NCI-H1092 treated with DMSO at 0.1 percent for 48 hours (cell line): Measurements from ENCODE around the gene USP6NL.

Experiments
- DNase-seq: peaks from one replicate; lab custom pipeline; 2025; lab: John Stamatoyannopoulos, UW

Gene USP6NL

GRCh38 chr10:11415095-11415494 is 196.4 kb downstream of the USP6NL start:
- no peak for DNase-seq

GRCh38 chr10:11414314-11415038 is 197.0 kb downstream of the USP6NL start:
- no peak for DNase-seq

GRCh38 chr10:11411926-11412545 is 199.4 kb downstream of the USP6NL start:
- DNase-seq = peak; percentile 2

DNA sequence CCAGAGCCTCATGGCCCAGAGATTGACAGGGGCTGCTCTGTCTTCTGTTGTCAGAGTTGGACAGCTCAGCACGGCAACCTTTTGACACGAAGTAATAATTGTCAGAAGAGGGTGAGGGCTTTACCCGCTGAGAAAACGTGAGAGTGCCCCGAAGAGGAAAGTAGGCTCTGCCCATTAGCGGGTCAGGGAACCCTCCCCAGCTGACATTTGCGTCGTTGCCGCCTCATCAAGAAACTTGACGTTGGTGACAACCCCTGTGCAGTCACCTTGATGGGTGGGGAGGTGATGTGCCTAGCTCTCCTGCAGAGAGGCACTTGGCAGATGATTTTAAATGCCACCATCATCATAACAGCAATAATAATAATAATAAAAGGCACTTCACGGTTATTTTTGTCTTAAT is 202.1 kb downstream of the USP6NL start:
- DNase-seq = no peak

DNA sequence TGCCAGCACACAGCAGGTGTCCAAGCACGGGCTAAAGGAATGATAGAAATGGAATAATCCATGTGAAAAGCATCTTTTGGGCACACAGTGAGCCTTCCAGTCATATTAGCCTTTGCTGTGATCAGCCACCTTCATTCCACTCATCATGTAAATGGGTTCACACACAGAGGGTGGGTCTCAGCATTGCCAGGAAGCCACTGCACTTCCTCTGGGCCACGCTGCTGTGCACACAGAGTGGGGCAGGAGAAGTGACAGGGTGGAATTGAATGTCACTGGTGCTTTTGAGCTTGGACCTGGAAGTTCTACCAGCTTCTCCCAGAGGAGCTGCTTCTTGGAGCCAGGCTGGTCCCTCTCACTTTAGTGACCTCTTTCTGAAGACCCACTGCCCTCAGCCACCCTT is 203.5 kb downstream of the USP6NL start:
- DNase-seq = no peak

- no peak for DNase-seq
Observed at GRCh38 chr10:11406746-11407145, 204.7 kb downstream of the USP6NL start.

DNA sequence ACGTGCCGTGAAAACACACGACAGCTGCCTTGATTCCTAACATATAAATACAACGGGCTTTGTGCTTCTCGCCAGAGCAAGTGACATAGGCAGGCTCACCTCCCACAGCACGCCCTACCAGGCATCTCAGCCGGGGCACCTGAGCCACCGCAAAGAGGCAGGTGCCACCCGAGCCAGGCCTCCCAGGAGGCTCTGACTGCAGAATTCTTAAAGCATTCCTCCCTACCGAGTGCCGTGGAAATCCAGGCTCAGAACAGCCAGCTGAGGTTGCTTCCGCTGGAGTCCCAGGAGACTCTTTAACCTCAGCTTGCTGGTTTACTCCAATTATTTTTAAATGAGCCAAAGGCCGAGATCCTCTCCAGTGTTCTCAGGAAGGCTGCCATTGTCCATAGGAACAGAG is 206.5 kb downstream of the USP6NL start:
- DNase-seq = no peak
